Spleen (tissue), 7 donors: Measurements from ENCODE around the gene CTNNBL1.

ENCODE experiments used
- CTCF ChIP-seq, 11 experiments: fragments of 200-600 bp in 7 of 11; fragments of 450-650 bp in 4 of 11; sonication (generic) in 4 of 11; IDR thresholded peaks in 8 of 11; conservative IDR thresholded peaks in 3 of 11; 1 replicate in 7 of 11; 2 replicates in 4 of 11; pipeline versions ENCODE4 v1.4.0 to v1.8.0; 2016 to 2021; ENCODE audit warnings: antibody characterized with exemption in 11 of 11, inconsistent platforms in 4 of 11, mild to moderate bottlenecking in 1 of 11
- POLR2AphosphoS5 ChIP-seq, 3 donors: sonication (generic); formaldehyde crosslinking; IDR thresholded peaks; one replicate each; pipeline ENCODE4 v1.5.1; 2017; ENCODE audit warnings: antibody characterized with exemption in 3 of 3
- donor health status: DM: no; HTN: no; CAD: no; lungs with moderate emphysema.
- donor health status: DM: no; HTN: no; CAD: no.
- donor health status: DM: no; HTN: no; CAD: no.

- TF ChIP-seq POLR2AphosphoS5 (IDR thresholded peaks at IDR 0.05) (no peak), CTCF (IDR thresholded peaks at IDR 0.05 in 8 of 11, conservative IDR thresholded peaks at IDR 0.05 in 3 of 11) (no peak)
Observed at GRCh38 chr20:37864298-37864697, 170.5 kb downstream of the CTNNBL1 start.
